HG02678 (cell line): ENCODE measurements around the gene HEATR5A.
"Not testable (repeated sequence)": the region's sequence is repeated elsewhere in the genome, so short reads cannot be mapped to it uniquely, and the experiment has no call there.

Experiments used
- ATAC-seq: cut with Tn5 transposase; IDR thresholded peaks from one replicate; pipeline ENCODE4 v1.9.1; 2021; ENCODE audit warnings: mild to moderate bottlenecking, moderate library complexity; ENCODE audit not compliant: unreplicated experiment

The HEATR5A gene

DNA sequence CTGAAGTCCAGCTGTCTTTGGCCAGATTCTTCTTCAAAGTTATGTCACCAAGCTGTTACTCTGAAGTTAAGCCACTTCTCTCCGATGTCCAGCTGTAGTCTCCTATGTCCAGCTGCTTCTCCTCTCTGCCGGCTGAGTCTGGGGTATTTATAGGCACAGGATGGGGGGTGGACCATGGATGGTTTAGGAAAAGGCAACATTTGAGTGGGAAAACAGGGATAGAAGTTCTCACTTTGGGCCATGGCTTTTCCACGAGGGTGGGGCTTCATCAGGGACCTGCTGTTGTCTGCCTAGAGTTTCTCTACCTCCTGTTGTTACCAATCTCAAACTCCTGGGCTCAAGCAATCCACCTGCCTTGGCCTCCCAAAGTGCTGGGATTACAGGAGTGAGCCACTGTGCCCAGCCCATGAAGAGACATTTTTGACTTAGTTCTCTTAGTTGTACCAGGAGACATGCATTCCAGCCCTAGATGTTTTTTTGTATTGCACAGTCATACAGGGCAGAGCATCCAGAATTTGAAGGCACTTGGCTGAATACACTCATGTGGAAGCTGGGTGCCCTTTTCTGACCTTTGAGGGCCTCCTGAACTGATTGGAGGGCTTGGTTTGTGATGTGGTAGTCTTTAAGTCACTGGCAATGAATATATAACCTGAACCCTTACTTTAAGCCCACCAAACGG is 132.9 kb downstream of the HEATR5A start:
- no peak for ATAC-seq

DNA sequence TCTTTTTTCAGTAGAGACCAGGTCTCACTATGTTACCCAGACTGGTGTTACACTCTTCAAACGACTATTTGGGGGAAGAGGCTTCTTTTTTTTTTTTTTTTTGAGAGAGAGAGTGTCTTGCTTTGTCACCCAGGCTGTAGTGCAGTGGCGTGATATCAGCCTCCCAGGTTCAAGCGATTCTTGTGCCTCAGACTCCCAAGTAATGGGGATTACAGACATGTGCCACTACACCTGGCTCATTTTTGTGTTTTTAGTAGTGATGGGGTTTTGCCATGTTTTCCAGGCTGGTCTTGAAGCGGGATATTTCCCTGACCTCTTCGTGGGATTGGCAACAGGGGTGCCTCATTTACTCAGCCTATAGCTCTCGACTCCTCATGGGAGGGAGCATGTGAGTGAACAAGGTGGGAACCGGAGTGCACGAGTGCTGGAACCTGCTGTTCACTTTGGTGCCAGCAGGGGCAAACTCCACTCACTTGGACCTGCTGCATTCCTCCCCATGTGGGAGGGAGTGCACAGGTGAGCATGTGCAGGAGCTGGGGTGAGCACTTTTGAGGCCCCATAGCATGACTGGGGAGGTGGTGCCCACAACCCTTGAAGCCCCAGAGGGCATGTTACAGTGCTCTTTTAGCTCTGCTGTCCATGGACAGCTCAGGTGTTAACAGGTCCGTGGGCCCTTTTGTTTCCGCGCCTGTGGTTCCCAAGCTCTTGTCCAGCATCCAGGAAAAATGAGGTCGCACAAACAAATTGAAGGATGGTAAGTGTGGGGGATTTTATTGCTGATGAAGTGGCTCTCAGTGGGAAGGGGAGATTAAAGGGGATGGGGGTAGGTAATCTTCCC is 133.7 kb downstream of the HEATR5A start:
- no peak for ATAC-seq

- ATAC-seq, result peak; percentile 65
Measured at GRCh38 chr14:31283578-31284252, 136.6 kb downstream of the HEATR5A start.

- peak; percentile 23 for ATAC-seq
Measured at GRCh38 chr14:31283153-31283552, 137.2 kb downstream of the HEATR5A start.

GRCh38 chr14:31280871-31281220 is 139.5 kb downstream of the HEATR5A start:
- ATAC-seq, result no peak

- no peak for ATAC-seq
Measured at GRCh38 chr14:31280132-31280870, 140.0 kb downstream of the HEATR5A start.

- no peak for ATAC-seq
Measured at GRCh38 chr14:31278883-31279282, 141.5 kb downstream of the HEATR5A start.

DNA sequence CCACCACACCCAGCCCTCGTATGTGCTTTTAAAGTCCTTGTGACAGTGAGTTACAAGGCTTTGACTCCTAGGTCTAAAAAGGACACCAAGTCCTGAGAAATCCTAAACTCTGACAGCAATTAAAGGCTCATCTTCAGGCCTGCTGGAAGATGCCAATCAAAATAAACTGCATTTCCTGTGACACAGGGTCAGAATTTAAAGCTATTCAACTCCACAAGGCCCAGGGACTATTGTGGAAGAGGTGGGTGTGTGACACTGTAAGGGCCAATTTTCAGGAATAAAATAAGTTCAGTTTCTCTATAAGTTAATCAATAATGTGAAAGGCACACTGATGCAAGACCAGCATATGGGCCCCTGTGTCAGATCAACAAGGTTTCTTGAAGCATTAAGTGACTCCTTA is 143.3 kb downstream of the HEATR5A start:
- ATAC-seq, result no peak

DNA sequence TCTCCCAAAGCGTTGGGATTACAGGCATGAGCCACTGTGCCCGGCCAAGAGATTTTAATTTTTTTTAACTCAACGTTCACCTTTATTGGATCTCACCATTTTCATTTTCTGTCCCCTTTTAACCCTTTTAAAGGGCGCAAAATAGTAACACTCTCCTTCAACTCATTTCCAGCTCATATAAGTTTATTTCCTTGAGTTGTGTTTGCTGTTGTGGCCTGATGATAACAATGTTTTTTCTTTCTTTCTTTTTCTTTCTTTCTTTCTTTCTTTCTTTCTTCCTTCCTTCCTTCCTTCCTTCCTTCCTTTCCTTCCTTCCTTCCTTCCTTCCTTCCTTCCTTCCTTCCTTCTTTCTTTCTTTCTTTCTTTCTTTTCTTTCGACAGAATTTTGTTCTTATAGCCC is 143.9 kb downstream of the HEATR5A start:
- not testable (repeated sequence) for ATAC-seq

GRCh38 chr14:31275731-31276130 is 144.6 kb downstream of the HEATR5A start:
- no peak for ATAC-seq

DNA sequence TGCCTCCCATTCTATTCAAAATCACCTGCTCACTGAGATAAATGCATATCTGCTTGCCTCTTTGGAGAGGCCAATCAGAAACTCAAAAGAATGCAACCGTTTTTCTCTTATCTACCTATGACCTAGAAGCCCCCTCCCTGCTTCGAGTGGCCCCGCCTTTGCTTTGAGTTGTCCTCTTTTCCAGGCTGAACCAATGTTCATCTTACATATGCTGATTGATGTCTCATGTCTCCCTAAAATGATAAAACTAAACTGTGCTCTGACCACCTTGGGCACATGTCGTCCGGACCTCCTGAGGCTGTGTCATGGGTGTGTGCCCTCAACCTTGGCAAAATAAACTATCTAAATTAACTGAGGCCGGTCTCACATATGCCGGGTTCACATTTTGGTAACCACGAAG is 148.7 kb downstream of the HEATR5A start:
- no peak for ATAC-seq

GRCh38 chr14:31270196-31270772 is 150.1 kb downstream of the HEATR5A start:
- ATAC-seq, result no peak

- ATAC-seq, result no peak
Measured at GRCh38 chr14:31269634-31270195, 150.6 kb downstream of the HEATR5A start.

DNA sequence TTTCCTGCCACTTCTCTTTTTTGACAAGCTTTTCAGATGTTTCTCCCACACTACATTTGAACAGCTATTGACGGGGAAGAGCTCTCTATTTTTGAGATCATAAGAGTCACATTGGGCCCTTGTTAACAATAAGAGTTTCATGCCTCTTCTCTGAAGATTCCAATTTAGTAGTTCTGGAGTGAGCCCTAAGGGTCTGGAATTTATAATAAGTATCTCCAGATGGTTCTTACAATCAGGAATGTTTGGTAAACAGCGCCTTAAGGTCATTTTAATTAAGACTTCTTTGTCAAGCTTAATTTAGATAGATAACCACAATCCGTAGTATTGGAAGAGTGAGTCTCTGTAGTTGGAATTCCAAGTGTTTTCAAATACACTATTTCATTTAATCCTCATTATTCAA is 152.1 kb downstream of the HEATR5A start:
- no peak for ATAC-seq

- ATAC-seq, result no peak
Measured at GRCh38 chr14:31266437-31267331, 153.7 kb downstream of the HEATR5A start.

DNA sequence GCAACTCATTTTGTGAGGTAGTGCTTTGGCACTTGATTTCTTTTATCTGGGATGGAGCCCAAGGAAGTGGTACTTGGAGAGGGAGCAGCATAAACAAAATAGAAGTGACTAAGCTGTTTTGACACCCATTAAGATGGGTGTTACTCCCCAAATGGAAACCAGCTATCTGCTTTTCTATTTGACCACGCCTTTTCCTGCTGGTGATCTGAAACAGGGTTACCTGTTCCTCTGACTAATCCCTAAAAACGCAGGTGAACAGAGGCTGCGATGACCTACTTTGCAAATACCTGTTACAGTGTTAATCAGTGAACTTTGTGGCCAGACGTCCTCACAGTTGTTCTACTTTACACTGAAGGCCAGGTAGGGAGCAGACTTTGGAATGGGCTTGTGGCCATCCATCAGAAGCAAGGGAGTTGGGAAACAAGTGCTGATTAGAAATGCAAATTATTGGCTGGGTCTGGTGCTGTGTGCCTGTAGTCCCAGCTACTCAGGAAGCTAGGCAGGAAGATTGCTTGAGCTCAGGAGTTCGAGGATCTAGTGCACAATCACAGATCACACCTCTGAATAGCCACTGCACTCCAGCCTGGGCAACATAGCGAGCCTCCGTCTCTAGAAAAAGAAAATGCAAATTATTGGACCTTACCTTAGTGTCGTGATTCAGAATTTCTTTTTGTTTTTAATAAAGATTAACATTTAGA is 154.5 kb downstream of the HEATR5A start:
- no peak for ATAC-seq

- no peak for ATAC-seq
Measured at GRCh38 chr14:31263485-31264133, 156.7 kb downstream of the HEATR5A start.
